GM21515 (cell line): ENCODE measurements around the gene CDH23.

Source experiments
- ATAC-seq: cut with Tn5 transposase; IDR thresholded peaks from one replicate; pipeline ENCODE4 v1.9.1; 2021; ENCODE audit not compliant: unreplicated experiment

Gene CDH23

GRCh38 chr10:71531485-71532446 lies 135.0 kb downstream of the CDH23 start:
- no peak for ATAC-seq

GRCh38 chr10:71532878-71533277 lies 136.2 kb downstream of the CDH23 start:
- no peak for ATAC-seq

GRCh38 chr10:71533936-71534335 lies 137.2 kb downstream of the CDH23 start:
- no peak for ATAC-seq

- ATAC-seq: no peak
These were observed 138.0 kb downstream of the CDH23 start for GRCh38 chr10:71534568-71535194.

GRCh38 chr10:71536332-71536731 lies 139.6 kb downstream of the CDH23 start:
- no peak for ATAC-seq

- ATAC-seq: no peak
These were observed 140.4 kb downstream of the CDH23 start for GRCh38 chr10:71537125-71537524.

- no peak for ATAC-seq
These were observed 141.0 kb downstream of the CDH23 start for GRCh38 chr10:71537681-71538080.

- no peak for ATAC-seq
These were observed 142.0 kb downstream of the CDH23 start for GRCh38 chr10:71538608-71539260.

- no peak for ATAC-seq
These were observed 142.9 kb downstream of the CDH23 start for GRCh38 chr10:71539442-71540118.

- no peak for ATAC-seq
These were observed 145.8 kb downstream of the CDH23 start for GRCh38 chr10:71542478-71542877.

GRCh38 chr10:71543608-71544170 lies 147.0 kb downstream of the CDH23 start:
- ATAC-seq: no peak

GRCh38 chr10:71545001-71545400 lies 148.3 kb downstream of the CDH23 start:
- no peak for ATAC-seq

- no peak for ATAC-seq
These were observed 149.5 kb downstream of the CDH23 start for GRCh38 chr10:71546220-71546619.

- no peak for ATAC-seq
These were observed 150.6 kb downstream of the CDH23 start for GRCh38 chr10:71547312-71547711.

- ATAC-seq: no peak
These were observed 151.4 kb downstream of the CDH23 start for GRCh38 chr10:71547876-71548846.

GRCh38 chr10:71549766-71550533 lies 153.2 kb downstream of the CDH23 start:
- ATAC-seq: no peak

GRCh38 chr10:71550628-71551027 lies 153.9 kb downstream of the CDH23 start:
- ATAC-seq: no peak

- no peak for ATAC-seq
These were observed 155.2 kb downstream of the CDH23 start for GRCh38 chr10:71551970-71552369.

GRCh38 chr10:71553432-71553831 lies 156.7 kb downstream of the CDH23 start:
- ATAC-seq: no peak
